H9 (cell line): ENCODE results near the gene GALNT2. TPM values are rescaled to one million over a fixed set of nuclear protein-coding genes. Genes with fewer than 3 reads are reported as not detected.

Experiments
- DNase-seq: peaks from one replicate; pipeline ENCODE4 v3.0.0-alpha.2; 2017
- H2AFZ ChIP-seq: one replicate; pipeline ENCODE4 v1.6.1; 2013; ENCODE audit warnings: mild to moderate bottlenecking, low read length, control low read depth, moderate library complexity
- H2AK5ac ChIP-seq: 2 replicates; pipeline ENCODE4 v1.6.1; 2013; ENCODE audit warnings: low read length, control low read depth, mixed read lengths; ENCODE audit not compliant: insufficient read length
- H2BK120ac ChIP-seq: one replicate; pipeline ENCODE4 v1.6.1; 2013; ENCODE audit warnings: low read depth, mild to moderate bottlenecking, low read length, control low read depth, inconsistent platforms; ENCODE audit not compliant: poor library complexity, severe bottlenecking
- H2BK12ac ChIP-seq: 2 replicates; pipeline ENCODE4 v1.6.1; 2013; ENCODE audit warnings: low read length, control low read depth, mixed read lengths, low read depth; ENCODE audit not compliant: insufficient read length
- H2BK15ac ChIP-seq: 2 replicates; pipeline ENCODE4 v1.6.1; 2013; ENCODE audit warnings: low read depth, low read length, control low read depth
- H2BK20ac ChIP-seq: one replicate; pipeline ENCODE4 v1.6.1; 2013; ENCODE audit warnings: low read depth, mild to moderate bottlenecking, low read length, control low read depth, inconsistent platforms; ENCODE audit not compliant: poor library complexity, severe bottlenecking
- H2BK5ac ChIP-seq: 2 replicates; pipeline ENCODE4 v1.6.1; 2013; ENCODE audit warnings: low read length, control low read depth, mixed read lengths; ENCODE audit not compliant: insufficient read length
- H3K14ac ChIP-seq: 2 replicates; pipeline ENCODE4 v1.6.1; 2013; ENCODE audit warnings: low read length, control low read depth; ENCODE audit not compliant: insufficient read depth
- H3K18ac ChIP-seq: 2 replicates; pipeline ENCODE4 v1.6.1; 2013; ENCODE audit warnings: low read depth, mild to moderate bottlenecking, mixed read lengths, low read length, control low read depth; ENCODE audit not compliant: insufficient read length
- H3K23ac ChIP-seq: 2 replicates; pipeline ENCODE4 v1.6.1; 2013; ENCODE audit warnings: low read length, control low read depth, mixed read lengths, low read depth; ENCODE audit not compliant: insufficient read length
- H3K23me2 ChIP-seq: 2 replicates; pipeline ENCODE4 v1.6.1; 2013; ENCODE audit warnings: low read depth, mild to moderate bottlenecking, mixed read lengths, low read length, control low read depth; ENCODE audit not compliant: insufficient read length, poor library complexity, severe bottlenecking
- H3K27ac ChIP-seq: 2 replicates; pipeline ENCODE4 v1.5.1; 2013; ENCODE audit warnings: low read length, control low read depth, mixed read lengths, low read depth; ENCODE audit not compliant: insufficient read length
- H3K27me3 ChIP-seq: 2 replicates; pipeline ENCODE4 v1.6.1; 2013; ENCODE audit warnings: low read length, control low read depth, inconsistent platforms; ENCODE audit not compliant: insufficient read depth
- H3K4ac ChIP-seq: 2 replicates; pipeline ENCODE4 v1.6.1; 2013; ENCODE audit warnings: low read depth, mild to moderate bottlenecking, control low read depth, inconsistent platforms, low read length, moderate library complexity
- H3K4me1 ChIP-seq: 2 replicates; pipeline ENCODE4 v1.6.1; 2013; ENCODE audit warnings: low read length, control low read depth, inconsistent platforms; ENCODE audit not compliant: insufficient read depth
- H3K4me2 ChIP-seq: 2 replicates; pipeline ENCODE4 v1.6.1; 2013; ENCODE audit warnings: low read length, control low read depth, mixed read lengths; ENCODE audit not compliant: insufficient read length, insufficient read depth
- H3K56ac ChIP-seq: 2 replicates; pipeline ENCODE4 v1.6.1; 2013; ENCODE audit warnings: low read depth, mild to moderate bottlenecking, mixed read lengths, low read length, control low read depth; ENCODE audit not compliant: insufficient read length
- H3K79me1 ChIP-seq: 2 replicates; pipeline ENCODE4 v1.6.1; 2013; ENCODE audit warnings: low read depth, mild to moderate bottlenecking, moderate library complexity, low read length, control low read depth, inconsistent platforms; ENCODE audit not compliant: insufficient read depth, poor library complexity, severe bottlenecking
- H3K79me2 ChIP-seq: 2 replicates; pipeline ENCODE4 v1.6.1; 2013; ENCODE audit warnings: low read length, control low read depth, inconsistent platforms; ENCODE audit not compliant: insufficient read depth
- H3K9ac ChIP-seq: 2 replicates; pipeline ENCODE4 v1.6.1; 2013; ENCODE audit warnings: low read length, control low read depth, mixed read lengths; ENCODE audit not compliant: insufficient read length; ENCODE audit errors: extremely low read depth
- H3K9me3 ChIP-seq: one replicate; pipeline ENCODE4 v1.6.1; 2013; ENCODE audit warnings: low read depth, low read length, inconsistent platforms; ENCODE audit not compliant: control insufficient read depth
- H3T11ph ChIP-seq: one replicate; pipeline ENCODE4 v1.6.1; 2013; ENCODE audit warnings: mild to moderate bottlenecking, low read length, control low read depth, inconsistent platforms
- H4K20me1 ChIP-seq: one replicate; pipeline ENCODE4 v1.6.1; 2013; ENCODE audit not compliant: control insufficient read depth, insufficient read length, insufficient read depth
- H4K5ac ChIP-seq: 2 replicates; pipeline ENCODE4 v1.6.1; 2013; ENCODE audit warnings: low read depth, mild to moderate bottlenecking, mixed read lengths, low read length, control low read depth; ENCODE audit not compliant: insufficient read length
- H4K8ac ChIP-seq: replicated peaks from 2 replicates; pipeline ENCODE4 v1.6.1; 2013; ENCODE audit warnings: low read length, control low read depth, mixed read lengths, low read depth; ENCODE audit not compliant: insufficient read length
- H4K91ac ChIP-seq: 2 replicates; pipeline ENCODE4 v1.6.1; 2013; ENCODE audit warnings: low read depth, mild to moderate bottlenecking, moderate library complexity, mixed read lengths, low read length, control low read depth; ENCODE audit not compliant: insufficient read length
- H3K27ac Mint-ChIP-seq, 3 experiments: 2 replicates in 2 of 3; 3 replicates in 1 of 3; pipeline ENCODE4 v1.8.0; 2020 to 2021; ENCODE audit warnings: mixed read lengths in 3 of 3, mild to moderate bottlenecking in 1 of 3, moderate library complexity in 1 of 3
- H3K27me3 Mint-ChIP-seq: 2 replicates; pipeline ENCODE4 v1.8.0; 2021; ENCODE audit warnings: low read depth, mild to moderate bottlenecking, moderate library complexity, mixed read lengths
- H3K36me3 Mint-ChIP-seq, 3 experiments: 2 replicates in 2 of 3; 3 replicates in 1 of 3; pipeline ENCODE4 v1.8.0; 2020 to 2021; ENCODE audit warnings: low read depth in 3 of 3, mixed read lengths in 3 of 3; ENCODE audit not compliant: insufficient read depth in 1 of 3
- H3K4me1 Mint-ChIP-seq, 2 experiments: 2 replicates each; pipeline ENCODE4 v1.8.0; 2020; ENCODE audit warnings: mixed read lengths in 2 of 2
- H3K4me3 Mint-ChIP-seq, 2 experiments: 2 replicates in 1 of 2; 3 replicates in 1 of 2; pipeline ENCODE4 v1.8.0; 2020 to 2021; ENCODE audit warnings: mild to moderate bottlenecking in 2 of 2, mixed read lengths in 2 of 2, moderate library complexity in 1 of 2
- H3K9me3 Mint-ChIP-seq, 2 experiments: 2 replicates in 1 of 2; 3 replicates in 1 of 2; pipeline ENCODE4 v1.8.0; 2020; ENCODE audit warnings: mild to moderate bottlenecking in 2 of 2, mixed read lengths in 2 of 2, moderate library complexity in 1 of 2
- CTCF ChIP-seq: fragments of 200-600 bp; sonication (generic); conservative IDR thresholded peaks from 3 replicates; pipeline ENCODE4 v1.8.0; 2021; ENCODE audit warnings: antibody characterized with exemption, mild to moderate bottlenecking
- WGBS: extraction: QIAGEN DNeasy Blood & Tissue Kit; methylation state at CpG from one replicate; pipeline ENCODE4 v1.1.7; 2013; ENCODE audit warnings: missing lambda C conversion rate, low lambda C conversion rate, mixed read lengths; ENCODE audit not compliant: insufficient read length; ENCODE audit errors: extremely low coverage; 5-methylcytosine and 5-hydroxymethylcytosine counted together
- total RNA-seq: library from RNA; stranded (reverse); gene quantifications from 2 replicates; pipeline ENCODE4 v1.2.1, GENCODE V29; 2021

GALNT2 gene
- total RNA-seq, 1 experiment from 2014 or later, result 57.6 TPM

GRCh38 chr1:230165536-230165935 lies 98.5 kb downstream of the GALNT2 start:
- Histone ChIP-seq H2BK5ac (no peak overlapping the region), H4K91ac (no peak overlapping the region), H3K14ac (no peak overlapping the region), H4K8ac (no peak overlapping the region), H2BK120ac (no peak overlapping the region), H4K20me1 (no peaks in the 10 kb centered on the region), H3K23ac (no peak overlapping the region), H3K27me3 (no peaks in the 10 kb centered on the region), H2BK12ac (no peak overlapping the region), H3K4me2 (no peak overlapping the region), H2AFZ (no peak overlapping the region), H3K27ac (no peak overlapping the region), H3K79me2 (no peaks in the 10 kb centered on the region; the same call in 1 of the 2 replicates), H3T11ph (no peak overlapping the region), H3K4me1 (peaks cover under 1% of the 10 kb centered on the region; the same call in 1 of the 2 replicates), H3K79me1 (no peaks in the 10 kb centered on the region), H3K56ac (no peak overlapping the region), H2BK20ac (no peak overlapping the region), H3K4ac (no peak overlapping the region), H2AK5ac (no peak overlapping the region), H3K9me3 (no peaks in the 10 kb centered on the region), H3K23me2 (no peaks in the 10 kb centered on the region), H4K5ac (no peak overlapping the region), H3K9ac (no peak overlapping the region), H2BK15ac (no peak overlapping the region), H3K18ac (no peak overlapping the region)
- Mint-ChIP-seq H3K4me1 (peaks cover 15 to 21% of the 10 kb centered on the region in 2 experiments), H3K9me3 (peaks cover 5 to 13% of the 10 kb centered on the region in 2 experiments), H3K27ac (no peak overlapping the region), H3K27me3 (no peaks in the 10 kb centered on the region), H3K4me3 (no peak overlapping the region), H3K36me3 (peaks cover 4 to 12% (median 6%) of the 10 kb centered on the region in 3 experiments)
- DNase-seq, result peak; percentile 20
- no CpG with 5 or more reads among the region's 4 CpGs for WGBS
- TF ChIP-seq CTCF, result no peak
